DMS 273 (cell line): ENCODE results near the gene RSAD1.

Source experiments
- DNase-seq: peaks from one replicate; lab custom pipeline; 2025; ENCODE audit not compliant: unreplicated experiment; lab: John Stamatoyannopoulos, UW

The RSAD1 gene

DNA sequence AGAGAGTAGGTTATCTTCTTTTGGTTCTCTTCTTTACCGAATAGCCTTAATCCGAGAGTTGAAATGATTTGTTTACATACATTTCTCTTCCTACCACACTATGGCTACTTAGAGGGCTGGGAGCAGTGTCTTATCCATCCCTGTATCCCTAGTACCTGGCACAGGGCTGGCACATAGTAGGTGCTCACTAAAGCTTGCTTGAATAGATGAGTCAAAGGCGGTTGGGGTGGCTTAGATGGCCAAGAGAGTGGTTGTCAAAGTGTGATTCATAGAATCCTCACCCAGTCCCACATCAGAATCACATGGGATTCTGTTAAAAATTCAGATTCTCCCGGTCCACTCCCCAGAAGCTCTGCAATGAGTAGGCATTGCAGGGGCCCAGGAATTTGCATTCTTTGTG is 21.0 kb upstream of the RSAD1 start:
- no peak for DNase-seq

DNA sequence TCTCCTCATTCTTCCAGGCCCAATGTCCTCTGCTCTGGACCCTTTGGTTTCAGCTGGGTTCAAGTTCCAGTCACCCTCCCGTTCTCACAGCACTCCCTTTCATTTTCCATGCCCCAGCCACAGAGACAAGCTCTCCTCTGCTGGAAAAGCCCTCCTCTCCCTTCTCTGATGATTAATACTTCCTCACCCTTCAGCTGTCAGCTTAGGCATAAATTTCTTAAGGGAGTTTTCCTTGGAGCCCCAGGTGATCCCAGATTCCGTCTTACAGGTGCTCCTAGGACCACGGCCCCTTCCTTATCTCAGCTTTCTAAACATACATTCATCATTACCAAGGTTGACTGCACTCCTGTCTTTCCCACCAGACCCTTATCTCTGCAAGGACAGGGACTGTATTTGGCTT is 20.4 kb upstream of the RSAD1 start:
- no peak for DNase-seq

DNA sequence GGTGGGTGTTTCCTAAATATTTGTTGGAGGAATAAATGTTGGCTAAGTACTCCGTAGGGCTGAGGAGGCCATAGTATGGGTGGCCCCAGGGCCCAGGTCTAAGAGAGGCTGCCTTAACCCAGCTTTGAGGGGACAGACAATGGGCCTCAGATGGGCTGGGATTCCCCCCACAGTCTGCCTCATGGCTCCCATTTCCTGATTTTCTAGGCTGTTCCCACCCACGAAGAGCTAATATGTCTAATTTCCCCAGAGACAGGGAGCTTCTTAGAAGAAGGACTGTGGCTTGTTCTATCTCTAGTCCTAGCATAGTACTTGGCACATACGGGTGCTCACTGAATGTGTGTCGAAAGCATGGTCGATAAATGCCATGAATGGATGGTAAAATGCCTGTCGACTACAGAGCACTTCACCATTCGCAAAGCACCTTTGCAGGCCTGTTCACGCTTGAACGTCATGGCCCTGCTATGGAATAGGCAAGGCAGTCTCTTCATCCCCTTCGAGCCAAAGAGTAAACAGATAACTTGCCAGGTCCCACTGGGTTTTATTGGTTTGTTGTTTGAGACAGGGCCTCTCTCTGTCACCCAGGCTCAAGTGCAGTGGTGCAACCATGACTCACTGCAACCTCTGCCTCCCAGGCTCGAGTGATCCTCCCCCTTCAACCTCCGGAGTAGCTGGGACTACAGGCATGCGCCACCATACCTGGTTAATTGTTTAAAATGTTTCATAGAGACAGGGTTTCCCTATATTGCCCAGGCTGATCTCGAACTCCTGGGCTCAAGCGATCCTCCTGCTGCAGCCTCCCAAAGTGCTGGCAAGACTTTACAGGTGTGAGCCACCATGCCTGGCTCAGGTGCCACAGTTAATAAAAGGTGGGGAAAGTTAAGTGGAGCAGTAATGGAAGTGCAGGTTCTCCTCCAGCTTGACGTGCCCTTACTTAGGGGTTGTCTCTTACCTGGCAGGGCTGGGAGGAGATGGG is 19.7 kb upstream of the RSAD1 start:
- DNase-seq: no peak

DNA sequence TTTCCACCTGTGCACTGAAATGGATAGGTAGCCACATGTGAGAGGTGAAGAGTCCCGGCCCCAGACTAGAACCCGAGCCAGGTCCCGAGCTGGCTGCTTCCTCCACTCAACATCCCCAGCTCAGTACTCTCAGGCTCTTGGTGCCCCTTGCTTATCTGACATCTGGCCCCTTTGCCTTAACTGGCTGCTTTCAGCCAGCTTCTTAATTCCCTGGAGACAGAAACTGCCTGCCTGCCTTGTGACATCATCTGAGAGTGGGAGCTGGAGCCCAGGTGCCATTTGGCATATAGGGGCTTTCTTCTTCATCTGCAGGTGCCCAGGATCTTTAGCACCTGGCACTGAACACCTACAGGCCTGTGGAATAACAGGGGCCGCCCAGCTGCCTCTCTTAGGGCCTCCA is 18.9 kb upstream of the RSAD1 start:
- DNase-seq: peak; percentile 84

DNA sequence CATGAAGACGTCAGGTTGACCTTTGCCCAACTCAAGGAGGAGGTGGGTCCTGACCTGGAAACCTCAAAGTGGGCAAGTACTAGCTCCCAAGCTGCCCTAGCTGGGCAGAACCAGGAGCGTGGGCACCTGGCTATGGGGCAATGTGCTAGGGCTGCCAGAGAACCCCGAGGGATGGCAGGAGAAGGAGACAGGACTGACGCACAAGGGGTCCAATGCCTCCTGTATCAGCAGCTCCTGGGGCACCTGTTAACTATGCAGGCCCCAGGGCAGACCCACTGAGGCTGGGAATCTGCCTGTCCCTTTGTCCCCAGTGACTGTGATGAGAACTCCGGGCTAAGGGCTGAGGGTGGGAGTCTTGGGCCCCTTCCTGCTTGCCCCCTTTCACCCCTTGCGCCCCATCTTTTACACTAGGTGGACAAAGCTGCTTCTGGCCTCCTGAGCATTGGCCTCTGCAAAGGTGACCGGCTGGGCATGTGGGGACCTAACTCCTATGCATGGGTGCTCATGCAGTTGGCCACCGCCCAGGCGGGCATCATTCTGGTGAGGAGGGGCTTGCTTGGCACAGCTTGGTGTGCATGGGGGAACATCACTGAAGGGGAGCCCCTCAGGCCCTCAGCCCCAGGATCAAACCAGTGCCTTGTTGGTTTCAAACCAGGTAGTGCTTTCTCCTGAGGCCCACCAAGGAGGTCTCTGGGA is 17.7 kb upstream of the RSAD1 start:
- DNase-seq: no peak

DNA sequence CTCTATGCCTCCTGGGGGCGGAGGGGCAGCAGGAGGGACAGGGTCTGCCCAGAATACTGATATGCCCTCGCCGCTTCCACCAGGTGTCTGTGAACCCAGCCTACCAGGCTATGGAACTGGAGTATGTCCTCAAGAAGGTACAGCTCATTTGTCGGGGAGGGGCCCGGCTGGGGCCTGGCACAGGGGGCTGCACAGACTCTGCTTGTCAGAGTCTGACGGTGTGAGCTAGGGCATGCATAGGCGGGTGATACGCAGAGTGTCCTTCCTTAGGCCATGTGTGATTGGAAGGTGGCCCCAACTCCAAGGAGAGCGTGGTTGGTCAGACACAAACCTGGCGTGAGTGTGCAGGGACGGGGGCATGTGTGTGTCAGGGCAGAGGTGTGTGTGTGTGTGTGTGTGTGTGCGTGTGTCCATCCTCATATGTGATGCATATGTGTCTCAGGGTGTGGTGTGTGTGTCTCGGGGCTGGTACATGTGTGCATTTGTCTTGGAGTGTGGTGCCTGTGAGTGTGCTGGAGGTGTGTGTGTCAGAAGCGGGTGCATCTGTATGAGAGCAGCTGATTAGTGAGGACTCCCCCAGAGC is 17.0 kb upstream of the RSAD1 start:
- no peak for DNase-seq

DNA sequence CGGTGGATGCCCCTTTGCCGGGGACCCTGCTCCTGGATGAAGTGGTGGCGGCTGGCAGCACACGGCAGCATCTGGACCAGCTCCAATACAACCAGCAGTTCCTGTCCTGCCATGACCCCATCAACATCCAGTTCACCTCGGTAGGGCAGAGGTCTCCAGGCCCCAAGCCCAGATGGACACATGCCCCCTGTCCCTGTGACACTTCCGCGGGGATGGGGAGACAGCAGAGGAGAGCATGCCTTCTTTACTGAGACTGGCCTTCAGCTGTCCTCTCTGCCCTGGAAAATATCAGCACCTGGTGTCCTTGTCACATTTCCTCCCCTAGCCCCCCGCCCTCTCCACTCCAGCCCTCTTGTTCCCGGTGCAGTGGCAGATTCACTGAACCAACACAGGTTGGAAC is 16.2 kb upstream of the RSAD1 start:
- no peak for DNase-seq

DNA sequence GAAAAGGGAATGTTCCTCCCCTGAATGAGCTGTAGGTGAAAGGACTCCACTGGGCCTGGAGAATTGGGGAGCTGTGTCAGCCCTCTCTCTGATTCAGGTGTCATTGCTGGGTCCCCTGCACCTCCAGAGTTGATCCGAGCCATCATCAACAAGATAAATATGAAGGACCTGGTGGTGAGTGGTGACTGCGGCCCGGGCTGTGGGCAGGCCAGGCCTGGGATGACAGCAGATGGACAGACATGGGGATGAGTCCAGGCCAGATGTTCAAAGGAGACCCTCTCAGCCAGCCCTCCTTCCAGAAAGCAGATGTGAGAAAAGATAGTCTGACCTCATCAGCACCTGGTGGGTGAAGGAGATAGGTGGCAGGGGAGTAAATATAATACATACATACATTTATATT is 14.5 kb upstream of the RSAD1 start:
- no peak for DNase-seq

DNA sequence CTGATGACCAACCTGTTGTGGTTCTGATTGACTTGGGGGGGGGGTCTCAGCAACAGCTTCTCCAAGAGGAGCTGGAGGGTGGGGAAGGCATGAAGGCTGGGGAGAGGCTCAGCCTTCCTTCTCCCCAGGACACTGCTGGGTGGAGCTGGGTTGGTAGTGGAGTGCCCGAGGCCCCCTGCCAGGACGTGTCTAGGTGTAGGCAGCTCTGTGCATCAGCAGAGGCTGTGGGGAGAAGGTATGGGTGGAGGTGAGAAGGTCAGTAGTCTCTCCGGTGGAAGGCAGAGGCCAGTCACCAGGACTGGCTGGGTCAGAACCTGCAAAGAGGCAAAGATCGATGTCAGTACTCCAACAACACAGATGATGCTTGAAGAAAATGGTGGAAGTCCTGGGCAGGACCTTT is 13.9 kb upstream of the RSAD1 start:
- no peak for DNase-seq

DNA sequence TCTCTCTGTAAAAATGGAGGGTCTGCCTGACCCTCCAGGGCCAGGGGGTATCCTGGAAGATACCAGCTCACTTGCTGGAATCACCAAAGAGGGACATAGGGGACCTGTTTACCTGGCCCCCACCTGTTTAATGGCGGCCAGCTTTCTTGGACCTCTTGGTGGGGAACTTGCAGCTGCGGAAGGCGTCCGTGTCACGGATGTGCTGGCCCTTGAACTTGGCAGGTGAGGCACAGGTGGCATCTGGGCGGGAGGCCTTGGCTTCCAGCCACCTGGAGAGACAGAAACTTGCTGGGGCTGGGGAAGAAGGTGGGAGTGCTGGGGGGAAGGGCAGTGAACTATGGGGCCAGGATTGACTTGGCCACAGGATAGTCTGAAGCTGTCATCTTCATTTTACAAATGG is 13.5 kb upstream of the RSAD1 start:
- DNase-seq: no peak

DNA sequence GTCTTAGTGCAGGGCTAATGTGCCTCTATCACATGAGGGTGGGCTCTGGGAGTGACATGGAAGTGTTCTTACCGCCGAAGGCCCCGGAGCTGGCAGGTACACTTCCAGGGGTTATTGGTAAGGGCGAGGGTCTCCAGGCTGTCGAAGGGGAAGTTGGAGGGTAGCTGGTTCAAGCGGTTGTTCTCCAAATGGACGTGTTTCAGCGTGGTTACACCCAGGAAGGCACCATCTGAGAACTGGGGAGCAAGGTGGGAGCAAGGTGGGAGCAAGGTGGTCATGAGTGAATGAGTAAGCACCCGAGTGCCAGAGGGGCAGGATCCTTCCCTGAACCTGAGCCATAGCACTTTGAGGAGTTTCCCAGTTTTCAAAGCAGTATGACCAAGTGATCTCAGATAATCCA is 13.0 kb upstream of the RSAD1 start:
- DNase-seq: no peak

DNA sequence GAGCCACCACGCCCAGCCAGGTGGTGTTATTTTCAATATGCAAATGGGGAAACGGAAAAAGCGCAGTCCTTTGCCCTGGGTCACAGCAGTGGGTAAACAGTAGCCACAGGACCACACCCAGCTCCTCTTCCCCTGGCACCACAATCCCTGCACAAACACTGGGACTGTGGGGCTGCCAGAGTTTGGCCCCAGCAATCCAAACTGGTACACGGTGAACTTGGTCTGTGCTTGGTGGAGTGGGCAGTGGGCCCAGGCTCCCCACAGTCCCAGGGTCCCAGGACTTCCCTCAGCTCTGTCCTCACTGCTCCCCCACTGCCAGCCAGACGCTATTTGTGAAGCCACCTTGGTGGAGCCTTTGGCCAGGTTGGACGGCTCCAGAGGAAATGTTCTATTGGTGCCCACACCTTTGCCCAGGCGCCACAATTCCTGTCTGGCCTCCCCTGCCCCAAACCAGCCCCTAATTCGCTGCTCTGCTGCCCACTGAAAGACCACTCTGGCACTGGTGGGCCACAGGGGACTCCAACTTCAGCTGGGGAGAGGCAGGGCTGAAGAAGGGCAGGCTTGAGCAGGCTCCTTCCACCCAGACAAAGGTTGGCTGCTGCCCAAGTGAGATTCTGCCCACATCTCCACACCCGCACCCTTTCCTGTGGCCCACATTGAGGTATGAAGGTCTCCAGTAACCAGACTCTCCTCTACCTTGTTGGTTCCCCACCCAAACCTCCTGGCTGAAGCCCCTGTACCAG is 12.1 kb upstream of the RSAD1 start:
- peak; percentile 38 for DNase-seq

DNA sequence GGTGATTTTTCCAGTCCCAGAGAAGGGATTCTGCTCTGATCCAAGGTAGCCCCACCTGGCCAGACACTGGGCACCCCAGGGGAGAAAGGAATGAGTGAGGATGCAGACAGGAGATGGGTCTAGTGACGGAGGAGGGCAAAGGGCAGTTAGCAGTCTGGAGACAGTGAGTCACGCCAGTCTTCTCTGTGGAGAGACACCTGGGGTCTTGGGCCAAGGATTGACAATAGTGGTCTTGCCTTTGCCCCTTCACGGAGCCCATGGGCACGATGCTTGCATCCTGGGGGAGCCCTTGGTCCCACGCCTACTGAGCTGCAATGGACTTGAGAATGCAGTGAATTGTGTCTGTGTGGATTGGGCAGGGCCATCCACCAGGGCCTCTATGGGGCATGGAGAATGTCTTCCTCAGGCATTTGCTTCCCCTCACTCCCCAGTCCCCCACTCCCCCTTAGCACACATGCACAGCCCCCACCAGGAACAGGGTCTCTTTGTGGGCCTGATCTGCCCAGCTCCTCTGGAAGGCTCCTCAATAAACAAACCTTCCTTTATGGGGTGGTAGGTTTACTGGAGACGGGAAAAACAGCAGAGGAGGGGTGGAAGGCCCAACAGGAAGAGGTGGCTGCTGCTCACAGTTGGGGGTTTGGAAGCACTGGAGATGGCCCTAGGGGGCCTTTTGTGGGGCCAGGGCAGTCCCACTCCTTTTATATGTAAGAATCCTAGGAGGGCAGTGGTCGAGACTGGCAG is 11.4 kb upstream of the RSAD1 start:
- no peak for DNase-seq

DNA sequence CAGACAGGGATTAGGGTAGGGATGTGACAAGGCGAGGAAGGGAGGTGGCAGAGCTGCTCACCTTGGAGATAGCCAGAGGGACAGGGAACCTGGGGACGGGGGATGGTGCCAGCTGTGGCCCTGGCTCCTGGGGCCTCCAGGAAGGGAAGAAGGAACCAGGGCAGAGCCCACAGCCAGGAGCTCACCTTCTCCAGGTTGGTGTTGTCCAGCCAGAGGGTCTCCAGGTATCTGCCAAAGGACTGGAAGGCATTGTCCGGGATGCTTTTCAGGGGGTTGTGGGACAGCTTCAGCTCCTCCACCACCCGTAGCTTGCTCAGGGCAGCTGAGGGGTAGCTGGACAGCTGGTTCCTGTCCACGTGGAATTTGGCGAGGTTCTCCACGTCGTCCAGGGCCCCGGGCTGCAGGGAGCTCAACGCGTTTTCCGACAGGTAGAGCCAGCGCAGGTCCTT is 10.8 kb upstream of the RSAD1 start:
- no peak for DNase-seq

DNA sequence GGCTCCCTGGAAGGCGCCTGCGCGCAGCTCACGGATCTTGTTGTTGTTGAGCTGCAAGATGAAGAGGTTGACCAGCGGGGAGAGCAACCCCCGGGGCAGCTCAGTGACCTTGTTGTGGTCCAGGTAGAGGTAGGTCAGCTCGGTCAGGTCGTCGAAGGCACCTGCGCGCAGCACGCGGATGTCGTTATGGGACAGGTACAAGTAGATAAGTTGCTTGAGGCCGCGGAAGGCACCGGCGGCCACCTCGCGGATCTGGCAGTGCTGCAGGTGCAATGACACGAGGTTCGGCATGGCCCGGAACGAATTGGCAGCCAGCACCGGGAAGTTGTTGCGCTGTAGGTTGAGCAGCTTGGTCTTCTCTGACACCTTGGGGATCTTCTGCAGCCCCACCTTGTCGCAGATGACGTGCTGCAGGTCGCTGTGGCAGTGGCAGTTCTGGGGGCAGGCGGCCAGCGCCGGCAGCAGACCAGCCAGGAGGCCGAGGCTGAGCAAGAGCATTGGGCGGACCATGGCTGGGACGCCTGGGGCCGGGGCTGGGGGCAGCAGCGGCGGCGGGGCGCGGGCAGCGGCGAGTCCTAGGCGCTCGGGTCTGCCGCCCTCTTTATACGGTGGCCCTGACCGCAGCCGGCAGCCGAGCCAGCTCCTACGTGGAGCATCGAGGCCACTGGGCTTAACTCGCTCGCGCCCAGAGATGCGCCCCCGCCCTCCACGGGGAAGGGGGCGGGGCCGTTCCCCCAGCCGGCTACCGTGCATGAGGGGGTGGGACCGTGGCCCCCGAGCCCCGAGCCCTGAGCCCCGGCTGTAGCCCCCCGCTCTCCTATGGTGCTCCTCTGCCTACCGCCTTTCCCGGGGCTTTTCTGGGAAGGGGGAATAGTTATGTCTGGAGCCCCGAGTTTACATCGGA is 10.1 kb upstream of the RSAD1 start, which contains the start of gene CHAD:
CHAD (minus strand) TSS at position 577 of the 904 bp plus-strand sequence; CDS start at position 510, 67 bp downstream.
- DNase-seq: no peak

DNA sequence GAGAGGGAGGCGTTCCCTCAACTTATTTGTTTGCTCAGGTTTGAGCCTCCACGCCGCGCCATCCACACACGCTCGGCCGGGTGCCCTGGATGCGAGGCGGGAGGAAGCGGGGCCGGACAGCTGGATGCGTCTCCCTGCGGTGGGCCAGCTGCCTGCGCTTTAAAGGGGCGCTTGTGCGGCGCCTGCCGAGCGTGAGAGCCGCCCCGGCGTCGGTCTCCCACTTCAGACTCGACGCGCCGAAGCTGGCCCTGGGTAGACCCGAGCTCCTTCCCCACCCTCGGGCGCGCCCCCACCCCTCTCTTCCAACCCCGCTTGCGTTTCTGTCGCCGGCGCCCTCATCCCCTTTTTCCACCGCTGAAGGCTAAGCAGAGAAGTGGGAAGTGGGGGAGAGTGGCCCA is 9.5 kb upstream of the RSAD1 start:
- no peak for DNase-seq

DNA sequence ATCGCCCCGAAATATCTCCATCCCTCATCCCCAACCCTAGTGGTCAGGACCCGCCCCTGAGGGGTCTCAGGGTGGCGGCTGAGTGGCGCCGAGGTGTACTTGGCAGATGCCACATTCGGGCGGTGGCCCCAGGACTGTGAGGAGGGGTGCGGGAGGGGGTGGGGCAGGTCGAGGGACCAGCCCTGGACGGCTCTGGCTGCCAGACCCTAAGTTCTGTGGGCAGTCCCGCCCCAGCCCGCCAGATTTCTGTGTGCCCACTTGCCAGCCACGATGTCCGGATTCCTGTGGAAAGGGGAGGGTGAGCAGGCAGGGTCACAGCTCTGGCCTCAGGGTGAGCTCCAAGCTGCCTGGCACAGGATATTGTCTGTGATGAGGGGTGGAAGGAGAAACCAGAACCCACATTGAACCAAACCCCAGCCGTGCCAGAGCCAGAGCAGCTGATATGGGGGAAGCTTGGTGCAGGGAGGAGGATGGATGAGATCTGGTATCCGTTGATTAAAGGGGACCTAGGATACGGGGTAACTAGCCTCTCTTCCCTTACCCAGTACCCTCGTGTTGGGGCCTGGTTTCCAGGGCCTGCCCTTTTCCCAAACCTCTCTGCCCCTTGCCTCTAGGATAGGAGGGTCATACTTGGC is 8.9 kb upstream of the RSAD1 start:
- DNase-seq: no peak

DNA sequence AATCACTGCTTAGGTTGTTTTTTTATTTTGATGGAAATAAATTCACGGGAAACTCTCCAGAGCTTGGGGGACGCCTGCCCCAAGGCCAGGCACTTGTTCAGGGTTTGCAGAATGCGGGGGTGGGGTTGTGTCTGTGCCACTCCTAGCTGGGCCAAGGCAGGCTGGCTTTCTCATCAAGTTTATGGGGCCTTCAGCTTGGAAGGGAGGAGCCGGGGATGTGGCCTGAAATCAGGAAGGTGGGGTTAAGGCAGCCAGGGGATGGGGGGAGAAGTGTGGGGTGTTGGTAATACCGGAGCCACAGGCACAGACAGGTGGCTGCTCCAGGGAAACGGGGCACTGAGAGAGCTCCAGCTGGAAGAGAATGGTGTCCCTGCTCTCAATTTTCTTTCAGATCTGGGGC is 8.2 kb upstream of the RSAD1 start:
- peak; percentile 53 for DNase-seq
